ENCODE data around the gene STK32B.

GRCh38 chr4:5283837-5284236 is 232.6 kb downstream of the STK32B start:
- TF ChIP-seq CTCF (conservative IDR thresholded peaks at IDR 0.05; ENCODE audit: low read depth, low read length) (no peak), EZH2phosphoT487 (IDR thresholded peaks at IDR 0.05; ENCODE audit: borderline replicate concordance, low read length) (no peak), EZH2 (IDR thresholded peaks at IDR 0.05; ENCODE audit: low read length, unreplicated experiment) (no peak)
